Stimulated activated CD8-positive, alpha-beta memory T cell treated with anti-CD3 and anti-CD28 coated beads, Interleukin-7, amount 100 ng/mL, for 48 hours (primary cell): ENCODE data around the gene EXOC6B.
A peak's percentile ranks its signal among the peaks of the same experiment; 100 is the strongest.

Experiments
- DNase-seq, 2 donors: peaks; one replicate each; pipeline ENCODE4 v3.0.0-alpha.2; 2020; ENCODE audit warnings: low read depth in 1 of 2; ENCODE audit errors: extremely low read depth in 1 of 2

The EXOC6B gene

DNA sequence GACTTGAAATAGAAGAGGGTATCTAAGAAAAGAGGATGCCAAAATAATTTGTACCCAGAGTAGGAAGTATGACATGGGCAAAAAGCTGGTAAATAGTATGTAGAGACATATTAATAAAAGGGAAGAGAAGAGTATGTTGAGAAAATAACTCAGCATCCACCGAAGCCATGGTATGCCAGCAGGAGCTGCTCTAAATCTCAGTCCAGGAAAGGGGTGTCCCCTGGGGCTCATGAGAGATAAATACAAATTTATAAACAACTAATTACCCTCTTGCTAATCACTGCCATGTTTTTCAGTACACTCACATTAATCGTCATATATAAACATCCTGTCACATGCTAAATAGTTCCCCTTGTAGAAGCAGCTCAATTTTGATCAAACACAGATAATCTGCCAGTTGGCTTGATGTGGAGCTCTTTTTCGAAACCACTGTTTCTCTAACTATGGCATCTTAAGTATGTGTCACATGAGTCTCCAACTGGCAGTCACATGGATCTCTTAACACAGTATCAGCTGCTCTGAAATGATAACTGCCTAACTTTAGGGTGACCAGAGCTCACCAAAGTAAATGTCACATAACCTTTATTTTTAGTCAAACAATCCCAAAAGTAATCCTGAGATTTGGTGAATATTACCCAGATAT lies 31.9 kb downstream of the EXOC6B start:
- no peak for DNase-seq

DNA sequence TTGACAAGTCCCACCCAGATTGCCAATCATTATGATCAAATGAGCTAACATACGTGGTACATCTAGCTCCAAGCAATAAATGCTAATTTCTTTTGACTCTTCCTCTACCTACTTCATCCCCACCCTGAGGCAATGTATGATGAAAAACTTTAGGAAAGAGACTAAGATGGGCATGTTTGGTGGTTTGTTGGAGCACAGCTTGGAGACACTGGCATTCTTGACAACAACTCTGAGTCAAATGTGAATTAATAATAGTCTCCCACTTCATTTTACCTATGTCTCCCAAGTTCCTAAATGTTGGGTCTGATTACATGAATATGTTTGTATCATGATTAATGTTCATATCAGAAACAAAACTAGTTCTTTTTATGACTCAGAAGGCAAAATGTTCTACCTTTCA lies 36.6 kb downstream of the EXOC6B start:
- no peak for DNase-seq

DNA sequence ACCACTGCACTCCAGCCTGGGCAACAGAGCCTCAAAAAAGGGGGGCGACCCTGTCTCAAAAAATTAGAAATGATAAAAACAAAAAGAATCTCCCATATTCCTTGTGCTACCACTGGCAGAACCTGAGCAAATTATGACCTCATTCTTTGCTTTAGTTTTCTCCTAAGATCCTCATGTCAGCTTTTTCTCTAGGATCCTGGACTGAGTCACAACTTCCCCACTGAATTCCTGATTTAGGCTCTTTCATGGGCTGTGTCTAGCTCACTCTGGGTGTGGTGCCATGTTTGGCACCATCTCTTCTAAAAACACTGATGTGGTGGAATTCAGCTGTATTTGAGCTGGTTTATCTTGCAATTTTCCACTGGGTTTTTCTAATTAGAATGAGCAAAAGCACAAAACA lies 37.1 kb downstream of the EXOC6B start:
- no peak for DNase-seq

DNA sequence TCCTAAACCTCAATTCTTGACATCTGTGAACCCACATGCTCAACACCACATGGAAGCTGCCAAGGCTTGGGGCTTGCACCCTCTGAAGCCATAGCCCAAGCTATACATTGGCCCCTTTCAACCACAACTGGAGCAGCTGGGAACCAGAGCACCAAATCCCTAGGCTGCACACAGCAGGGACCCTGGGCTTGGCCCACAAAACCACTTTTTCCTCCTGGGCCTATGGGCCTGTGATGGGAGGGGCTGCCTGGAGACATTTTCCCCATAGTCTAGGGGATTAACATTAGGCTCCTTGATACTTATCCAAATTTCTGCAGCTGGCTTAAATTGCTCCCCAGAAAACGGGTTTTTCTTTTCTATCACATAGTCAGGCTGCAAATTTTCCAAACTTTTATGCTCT lies 40.3 kb downstream of the EXOC6B start:
- no peak for DNase-seq

DNA sequence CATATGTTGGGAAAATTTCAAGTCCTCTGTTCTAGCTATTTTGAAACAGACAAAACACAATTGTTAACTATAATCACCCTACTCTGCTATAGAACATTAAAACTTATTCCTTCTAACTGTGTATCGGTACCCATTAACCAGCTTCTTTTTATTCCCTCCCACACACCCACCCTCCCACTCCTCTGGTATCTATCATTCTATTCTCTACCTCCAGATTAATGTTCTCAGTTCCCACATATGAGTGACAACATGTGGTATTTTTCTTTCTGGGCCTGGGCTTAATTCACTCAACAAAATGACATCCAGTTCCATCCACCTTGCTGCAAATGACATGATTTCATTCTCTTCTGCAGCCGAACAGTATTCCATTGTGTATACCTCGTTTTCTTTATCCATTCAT lies 43.3 kb downstream of the EXOC6B start:
- DNase-seq, result no peak

DNA sequence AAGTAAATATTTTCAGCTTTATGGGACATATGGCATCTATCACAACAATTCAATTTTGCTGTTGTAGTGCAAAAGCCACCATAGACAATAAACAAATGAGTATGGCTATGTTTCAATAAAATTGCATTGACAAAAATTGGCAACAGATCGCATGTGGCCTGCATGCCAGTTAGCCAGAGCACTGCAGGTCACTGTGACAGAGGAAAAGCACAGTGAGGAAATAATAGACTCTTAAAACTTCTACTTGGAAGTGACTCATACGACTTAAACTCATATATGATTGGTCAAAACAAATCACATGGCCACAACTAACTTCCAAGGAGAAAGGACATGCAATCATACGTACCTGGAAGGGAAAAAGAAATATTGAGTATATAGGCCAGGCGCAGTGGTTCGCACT lies 44.4 kb downstream of the EXOC6B start:
- no peak for DNase-seq

DNA sequence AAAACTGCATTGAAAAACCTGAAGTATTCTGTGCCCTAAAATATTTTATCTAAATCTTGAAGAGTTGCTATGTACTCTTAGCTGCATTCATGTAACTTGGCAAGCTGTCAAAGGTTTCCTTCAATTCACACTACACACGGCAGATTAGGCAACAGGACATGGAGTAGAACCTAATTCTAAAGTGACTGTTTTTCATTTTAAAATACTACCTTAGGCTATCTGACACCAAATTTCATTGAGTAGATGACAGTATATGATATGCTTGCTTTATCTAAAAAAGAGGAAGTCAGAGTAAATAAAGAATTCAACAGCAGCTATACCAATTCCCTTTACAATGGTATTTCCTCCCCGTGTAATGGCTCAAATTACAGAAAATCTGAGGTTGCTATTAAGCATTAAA lies 45.4 kb downstream of the EXOC6B start:
- DNase-seq, result no peak

DNA sequence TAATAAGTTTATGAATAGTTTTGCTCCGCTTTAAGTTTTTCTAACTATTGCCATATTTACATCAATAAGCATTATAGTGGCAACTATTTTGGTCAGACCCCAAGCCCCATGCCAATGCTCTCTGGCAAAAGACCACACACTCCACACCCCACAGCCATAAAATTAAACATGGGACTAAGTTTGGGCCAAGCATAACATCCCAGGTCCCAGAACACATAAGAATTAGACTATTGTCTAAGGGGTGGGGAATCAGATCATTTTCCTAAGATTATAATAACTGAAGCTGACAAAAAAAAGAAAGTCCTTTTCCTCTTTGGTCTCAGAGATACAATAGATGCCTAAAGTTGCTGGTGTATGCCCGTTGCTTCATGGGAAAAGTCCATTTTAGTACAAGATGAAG lies 46.3 kb downstream of the EXOC6B start:
- DNase-seq, result no peak

DNA sequence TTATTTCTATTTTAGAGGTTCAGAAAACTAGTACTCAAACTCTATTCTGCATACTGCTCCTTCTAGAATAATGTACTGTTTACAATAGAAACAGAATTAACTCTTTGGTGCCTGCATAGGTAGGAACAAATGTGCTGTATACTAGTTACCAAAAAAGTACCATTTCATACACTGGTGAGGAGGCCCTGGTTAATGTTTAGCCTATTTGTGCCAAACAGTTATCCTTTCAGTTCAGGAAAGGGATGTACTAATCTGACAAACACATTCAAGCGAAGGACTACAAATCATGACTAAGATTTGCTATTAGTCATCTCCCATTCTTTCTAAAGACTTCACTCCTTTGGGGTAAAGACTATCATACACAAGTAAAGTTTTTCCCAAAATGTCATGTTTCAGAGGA lies 47.4 kb downstream of the EXOC6B start:
- no peak for DNase-seq

DNA sequence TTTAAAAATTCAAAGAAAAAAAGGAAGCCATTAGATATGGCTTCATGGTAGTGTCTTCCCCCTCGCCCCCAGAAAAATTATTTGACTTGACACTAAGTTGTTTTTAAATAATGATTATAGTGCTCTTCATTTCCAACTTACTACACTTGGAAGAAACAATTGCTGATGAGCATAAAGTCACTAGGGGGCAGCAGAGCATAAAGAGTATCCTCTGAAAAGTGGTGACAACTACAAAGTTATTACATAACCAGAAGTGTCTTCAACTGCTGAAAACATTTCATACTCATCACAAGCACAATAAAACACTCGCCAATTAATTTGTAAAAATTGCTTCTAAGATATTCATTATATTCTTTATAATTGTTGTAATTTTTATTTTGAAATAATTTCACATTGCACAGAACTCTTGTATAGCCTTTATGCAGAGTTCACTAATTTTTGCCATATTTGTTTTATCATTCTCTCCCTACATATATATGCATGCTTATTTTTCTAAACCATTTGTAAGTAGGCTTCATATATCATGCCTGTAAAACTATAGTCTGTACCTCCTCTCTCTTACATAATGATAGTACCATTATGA lies 54.9 kb downstream of the EXOC6B start:
- DNase-seq, result peak in 1 of 2 donors; percentile 32

DNA sequence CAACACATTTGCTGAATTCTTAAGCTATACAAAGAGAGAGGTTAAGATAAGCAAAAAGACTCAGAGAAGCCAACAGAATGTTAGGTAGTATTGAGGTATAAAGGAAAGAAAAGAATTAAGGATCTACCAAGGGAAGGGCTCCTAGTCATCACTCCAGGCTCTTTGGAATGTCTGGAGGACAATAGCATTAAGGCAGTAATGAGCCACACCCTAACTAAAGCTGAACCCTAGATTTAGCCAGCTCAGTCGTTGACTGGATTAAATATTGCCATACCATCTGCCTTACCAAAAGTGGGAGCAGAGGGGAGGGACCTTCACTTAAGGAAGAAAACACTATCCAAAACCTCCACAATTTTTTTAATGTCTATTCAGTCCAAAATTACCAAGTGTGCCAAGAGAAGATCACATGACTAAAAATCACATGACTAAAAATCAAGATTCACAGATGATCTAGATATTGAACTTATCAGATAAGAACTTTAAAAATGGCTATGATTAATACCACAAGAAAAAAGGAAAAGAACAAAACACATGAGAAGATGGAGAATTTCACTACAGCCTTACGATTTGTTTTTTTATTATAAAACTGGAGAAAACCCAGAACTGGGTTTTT lies 59.7 kb downstream of the EXOC6B start:
- no peak for DNase-seq

DNA sequence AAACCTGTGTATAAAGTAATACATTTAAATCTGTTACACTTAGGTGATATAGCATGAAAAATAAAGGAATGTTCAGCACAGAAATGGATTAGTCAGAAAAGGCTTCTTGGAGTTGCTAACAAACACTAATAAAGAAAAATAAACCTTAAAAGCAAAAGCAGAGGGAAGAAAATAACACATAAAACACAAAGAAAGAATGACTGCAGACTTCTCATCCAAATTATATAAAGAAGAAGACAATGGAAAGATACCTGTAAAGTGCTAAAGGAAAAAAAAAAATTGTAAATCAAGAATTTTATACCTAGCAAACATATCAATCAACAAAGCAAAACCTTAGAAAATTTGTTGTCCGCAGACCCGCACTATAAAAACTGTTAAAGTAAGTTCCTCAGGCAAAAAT lies 63.6 kb downstream of the EXOC6B start:
- DNase-seq, result no peak

DNA sequence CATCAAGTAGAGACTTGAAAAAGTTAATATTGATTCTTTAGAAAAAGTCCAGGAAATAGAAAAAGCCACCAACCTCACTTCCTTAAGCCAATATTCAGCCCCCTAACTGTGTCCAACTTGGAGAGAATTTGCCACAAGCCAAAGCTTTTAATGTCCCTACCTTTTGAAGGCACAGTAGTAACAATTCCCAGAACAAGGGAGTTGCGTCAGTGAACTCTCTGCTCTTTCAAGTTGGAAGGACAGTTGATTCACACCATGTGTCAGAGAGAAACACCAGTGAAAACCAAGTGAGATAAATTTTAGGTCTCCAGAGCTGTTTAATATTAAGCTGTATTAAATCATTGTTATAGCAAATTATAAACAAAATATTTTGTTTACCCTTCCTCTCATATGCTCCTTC lies 66.1 kb downstream of the EXOC6B start:
- no peak for DNase-seq

DNA sequence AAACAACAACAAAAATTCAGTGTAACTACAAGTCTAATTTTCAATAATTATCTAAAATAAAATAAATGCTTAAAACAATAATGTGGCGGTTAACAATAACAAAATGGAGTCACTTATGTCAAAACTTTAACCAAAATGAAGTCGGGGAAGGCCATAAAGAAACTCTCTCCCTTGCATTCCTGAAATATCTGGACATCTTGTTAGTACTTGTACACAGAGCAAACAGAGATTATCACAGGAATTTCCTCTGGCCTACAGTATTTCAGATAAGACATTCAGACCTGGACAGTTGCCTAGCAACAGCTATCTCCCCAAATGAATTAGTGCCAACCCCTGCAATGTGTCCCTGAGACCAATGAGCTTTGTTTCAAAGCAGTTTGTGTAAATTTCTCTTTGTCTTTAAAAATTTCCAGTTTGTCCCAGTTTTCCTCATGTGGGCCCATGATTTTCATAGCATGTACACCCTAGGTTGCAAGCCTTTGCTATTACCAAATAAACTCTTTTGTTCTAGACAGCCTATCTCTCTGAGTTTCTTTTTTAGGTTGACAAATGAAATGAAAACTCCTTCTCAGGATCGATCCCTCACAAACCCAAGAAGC lies 68.6 kb downstream of the EXOC6B start:
- no peak for DNase-seq

DNA sequence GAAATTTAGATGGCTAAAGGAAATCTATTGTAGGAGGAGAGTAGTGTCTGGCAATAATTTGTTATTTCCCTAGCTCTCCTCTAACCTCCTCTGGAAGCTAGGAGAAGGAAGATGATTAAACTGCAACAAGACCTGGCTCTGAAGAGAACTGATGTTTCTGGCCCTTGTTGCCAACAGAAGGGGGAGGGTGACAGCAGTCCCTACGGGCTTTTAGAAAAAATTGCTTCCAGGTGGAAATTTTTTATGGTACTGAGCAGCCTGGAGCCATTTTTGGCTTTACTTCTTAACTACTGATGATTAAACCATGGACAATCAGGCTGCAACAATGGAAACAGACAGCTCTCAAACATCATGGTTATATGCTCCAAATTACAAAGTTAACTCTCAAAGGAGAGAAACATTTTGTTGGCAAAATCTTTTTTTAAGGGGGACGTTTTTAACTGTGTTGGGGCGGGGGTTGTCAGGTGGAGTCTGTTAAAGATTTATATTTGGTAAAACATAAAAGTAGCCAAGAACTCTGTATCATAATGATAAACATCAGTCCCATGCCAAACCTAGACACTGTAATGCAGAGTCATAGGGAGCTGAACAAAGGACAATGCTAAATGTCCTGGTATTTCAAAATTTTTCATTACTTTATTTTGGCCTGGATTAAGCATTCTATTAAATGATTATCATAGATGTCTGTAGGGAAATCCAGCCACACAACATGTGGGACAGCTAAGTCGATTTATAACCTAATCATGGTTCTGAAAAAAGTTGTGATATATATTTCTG lies 70.0 kb downstream of the EXOC6B start:
- no peak for DNase-seq

DNA sequence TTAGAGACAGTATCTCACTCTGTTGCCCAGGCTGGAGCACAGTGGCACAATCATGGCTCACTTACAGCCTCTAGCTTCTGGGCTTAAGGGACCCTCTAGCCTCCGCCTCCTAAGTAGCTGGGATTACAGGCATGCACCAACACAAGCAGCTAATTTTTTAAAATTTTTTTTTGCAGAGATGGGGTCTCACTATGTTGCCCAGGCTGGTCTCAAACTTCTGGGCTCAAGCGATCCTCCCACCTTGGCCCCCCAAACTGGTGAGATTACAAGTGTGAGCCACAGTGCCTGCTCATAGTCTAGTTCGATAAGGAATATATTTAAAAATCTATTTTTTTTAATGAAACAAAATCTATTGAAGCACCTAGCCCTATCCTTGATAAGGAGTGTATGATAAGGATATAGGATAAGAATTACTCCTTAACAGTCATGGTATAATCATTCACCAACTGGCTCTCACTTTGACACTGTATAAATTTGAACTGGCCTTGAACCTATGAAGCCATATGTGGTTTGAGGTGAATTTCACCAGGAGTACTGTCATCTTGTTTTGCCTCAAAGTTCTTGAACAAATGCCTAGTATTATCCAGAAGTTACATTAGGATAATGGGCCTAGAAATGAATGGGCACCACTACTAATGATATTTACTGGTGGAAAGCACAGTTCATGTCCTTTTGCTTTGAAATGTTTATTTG lies 71.1 kb downstream of the EXOC6B start:
- DNase-seq, result no peak

DNA sequence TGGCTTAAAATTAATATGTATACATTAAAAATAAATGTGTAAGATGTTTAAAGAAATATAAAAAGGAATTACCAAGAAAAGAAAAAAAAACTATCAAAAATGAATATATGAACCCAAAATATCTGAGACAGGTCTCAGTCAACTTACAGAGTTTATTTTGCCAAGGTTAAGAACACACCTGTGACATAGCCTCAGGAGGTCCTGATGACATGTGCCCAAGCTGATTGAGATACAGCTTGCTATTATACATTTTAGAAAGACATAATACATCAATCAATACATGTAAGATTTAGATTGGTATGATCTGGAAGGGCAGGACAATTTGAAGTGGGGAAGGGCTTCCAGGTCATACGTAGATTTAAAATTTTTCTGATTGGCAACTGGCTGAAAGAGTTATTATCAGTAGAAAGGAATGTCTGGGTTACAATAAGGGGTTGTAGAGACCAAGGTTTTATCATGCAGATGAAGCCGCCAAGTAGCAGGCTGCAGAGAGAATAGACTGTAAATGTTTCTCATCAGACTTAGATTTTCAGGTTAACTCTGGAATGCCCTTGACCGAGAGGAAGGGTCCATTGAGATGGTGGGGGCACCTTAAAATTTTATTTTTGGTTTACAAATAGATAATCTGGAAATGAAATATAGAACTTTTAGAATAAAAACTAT lies 74.7 kb downstream of the EXOC6B start:
- no peak for DNase-seq

DNA sequence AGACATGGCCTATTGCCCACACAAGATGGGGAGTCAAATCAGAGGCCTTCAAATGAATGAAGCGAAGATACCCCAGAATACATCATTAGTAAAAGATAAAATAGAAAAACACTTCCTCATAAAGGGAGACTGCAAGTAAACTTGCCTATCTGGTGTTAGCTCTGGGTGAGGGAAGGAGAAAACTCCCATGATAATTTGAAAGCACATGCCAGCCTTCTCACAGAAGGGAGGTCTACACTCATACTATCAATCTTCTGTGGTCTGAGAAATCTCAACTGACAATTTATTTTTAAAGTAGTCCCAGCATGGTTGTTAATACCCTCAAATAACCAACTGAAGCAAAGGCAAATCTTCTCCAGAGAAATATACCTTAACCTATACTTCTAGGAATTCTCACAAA lies 75.4 kb downstream of the EXOC6B start:
- DNase-seq, result no peak

DNA sequence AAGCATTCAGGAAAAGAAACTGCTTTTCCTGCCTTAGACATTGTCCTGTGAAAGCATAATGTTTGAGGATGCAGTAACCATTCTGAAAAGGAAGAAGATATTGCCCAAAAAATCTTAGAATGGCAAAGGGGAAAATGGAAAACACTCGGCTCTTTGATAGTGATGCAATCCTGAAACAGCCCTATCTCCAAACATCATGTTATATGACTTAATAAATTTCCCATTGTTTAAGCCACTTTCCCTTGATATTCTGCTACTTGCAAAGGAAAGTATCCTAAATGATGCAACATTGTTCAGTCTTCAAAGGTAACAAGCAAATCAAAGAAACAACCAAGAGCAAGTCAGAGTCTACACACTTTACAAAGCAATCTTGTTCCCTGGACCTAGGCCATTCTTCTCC lies 78.5 kb downstream of the EXOC6B start:
- DNase-seq, result no peak

DNA sequence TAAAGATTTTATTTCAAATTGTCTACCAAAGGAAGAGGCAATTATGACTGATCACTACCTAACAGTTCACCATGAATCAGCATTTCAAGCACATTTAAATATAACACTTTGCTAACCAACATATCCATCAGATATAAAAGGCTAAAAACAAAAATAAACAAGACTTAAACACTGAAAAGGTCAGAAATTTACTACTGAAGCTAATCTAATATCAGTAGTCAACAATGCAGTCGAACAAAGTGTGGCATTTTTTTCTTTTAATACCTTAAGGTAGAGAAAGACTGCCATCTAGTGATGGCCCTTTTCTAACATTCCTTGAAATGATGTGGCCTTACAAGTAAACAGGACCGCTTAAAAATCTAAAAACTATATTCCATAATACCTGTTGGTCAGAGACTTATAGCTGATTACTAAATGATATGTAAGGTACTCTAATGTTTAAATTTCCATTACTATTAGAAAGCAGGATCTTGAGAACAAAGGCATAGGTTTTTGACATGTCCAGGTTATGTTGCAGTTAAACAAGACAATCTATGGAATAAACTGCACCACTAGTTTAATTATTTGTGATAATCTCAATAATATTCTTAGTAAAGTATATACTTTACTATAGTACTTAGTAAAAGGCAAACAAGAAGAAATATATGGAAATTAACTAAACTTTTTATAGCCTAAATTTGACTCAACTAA lies 80.0 kb downstream of the EXOC6B start:
- DNase-seq, result no peak
